8988T (cell line): ENCODE measurements around the gene SPARCL1.

Experiments used
- DNase-seq: peaks from one replicate; pipeline ENCODE4 v3.0.0; 2011

The SPARCL1 gene

GRCh38 chr4:87540146-87541058 lies 11.2 kb upstream of the SPARCL1 start:
- no peak for DNase-seq

- DNase-seq: no peak
Observed at GRCh38 chr4:87532907-87533306, 3.7 kb upstream of the SPARCL1 start.

- no peak for DNase-seq
Observed at GRCh38 chr4:87532109-87532508, 2.9 kb upstream of the SPARCL1 start.

GRCh38 chr4:87531621-87532020 lies 2.4 kb upstream of the SPARCL1 start:
- no peak for DNase-seq

GRCh38 chr4:87530868-87531267 lies 1.7 kb upstream of the SPARCL1 start:
- no peak for DNase-seq

- DNase-seq: no peak
Observed at GRCh38 chr4:87530229-87530628, 1.1 kb upstream of the SPARCL1 start.

GRCh38 chr4:87527431-87528220 lies 1.6 kb downstream of the SPARCL1 start:
- no peak for DNase-seq

- DNase-seq: no peak
Observed at GRCh38 chr4:87525636-87526295, 3.4 kb downstream of the SPARCL1 start.

GRCh38 chr4:87524456-87524855 lies 4.7 kb downstream of the SPARCL1 start:
- DNase-seq: no peak

- no peak for DNase-seq
Observed at GRCh38 chr4:87523307-87523706, 5.9 kb downstream of the SPARCL1 start.

GRCh38 chr4:87521757-87522374 lies 7.3 kb downstream of the SPARCL1 start:
- no peak for DNase-seq

- DNase-seq: no peak
Observed at GRCh38 chr4:87521319-87521718, 7.9 kb downstream of the SPARCL1 start.

GRCh38 chr4:87517621-87518020 lies 11.6 kb downstream of the SPARCL1 start:
- no peak for DNase-seq

GRCh38 chr4:87516683-87517082 lies 12.5 kb downstream of the SPARCL1 start:
- DNase-seq: no peak

GRCh38 chr4:87512400-87512799 lies 16.8 kb downstream of the SPARCL1 start:
- no peak for DNase-seq

- no peak for DNase-seq
Observed at GRCh38 chr4:87511500-87511899, 17.7 kb downstream of the SPARCL1 start.

GRCh38 chr4:87510747-87511146 lies 18.4 kb downstream of the SPARCL1 start:
- DNase-seq: no peak

GRCh38 chr4:87506974-87507701 lies 22.0 kb downstream of the SPARCL1 start:
- DNase-seq: no peak

GRCh38 chr4:87505862-87506261 lies 23.3 kb downstream of the SPARCL1 start:
- no peak for DNase-seq

- no peak for DNase-seq
Observed at GRCh38 chr4:87502580-87503238, 26.5 kb downstream of the SPARCL1 start.

GRCh38 chr4:87500092-87500462 lies 29.1 kb downstream of the SPARCL1 start:
- no peak for DNase-seq
